NCI-H2081 treated with DMSO at 0.1 percent for 48 hours (cell line): ENCODE data around the gene CAP2.
A peak's percentile ranks its signal among the peaks of the same experiment; 100 is the strongest.

ENCODE experiments used
- DNase-seq: peaks from one replicate; lab custom pipeline; 2025; lab: John Stamatoyannopoulos, UW

Gene CAP2

GRCh38 chr6:17392978-17393891 is at the start of gene CAP2:
Gene CAP2 (plus strand): TSS chr6:17393595. CDS start chr6:17421556, 27,961 bp downstream.
- peak; percentile 23 for DNase-seq

- no peak for DNase-seq
Observed at GRCh38 chr6:17347012-17347411, 46.4 kb upstream of the CAP2 start.

- no peak for DNase-seq
Observed at GRCh38 chr6:17349427-17349826, 44.0 kb upstream of the CAP2 start.

GRCh38 chr6:17352302-17352701 is 41.1 kb upstream of the CAP2 start:
- DNase-seq, result no peak

- DNase-seq, result no peak
Observed at GRCh38 chr6:17353440-17354175, 39.8 kb upstream of the CAP2 start.

GRCh38 chr6:17354700-17355403 is 38.5 kb upstream of the CAP2 start:
- DNase-seq, result no peak

- DNase-seq, result no peak
Observed at GRCh38 chr6:17355404-17355774, 38.0 kb upstream of the CAP2 start.

- DNase-seq, result no peak
Observed at GRCh38 chr6:17358515-17358914, 34.9 kb upstream of the CAP2 start.

GRCh38 chr6:17360564-17360963 is 32.8 kb upstream of the CAP2 start:
- DNase-seq, result no peak

GRCh38 chr6:17361013-17361412 is 32.4 kb upstream of the CAP2 start:
- no peak for DNase-seq

- no peak for DNase-seq
Observed at GRCh38 chr6:17365961-17366360, 27.4 kb upstream of the CAP2 start.

GRCh38 chr6:17367868-17368267 is 25.5 kb upstream of the CAP2 start:
- no peak for DNase-seq

GRCh38 chr6:17381424-17382147 is 11.8 kb upstream of the CAP2 start:
- no peak for DNase-seq

- no peak for DNase-seq
Observed at GRCh38 chr6:17385660-17386059, 7.7 kb upstream of the CAP2 start.

- no peak for DNase-seq
Observed at GRCh38 chr6:17388365-17388764, 5.0 kb upstream of the CAP2 start.

GRCh38 chr6:17389274-17389847 is 4.0 kb upstream of the CAP2 start:
- DNase-seq, result no peak

GRCh38 chr6:17390276-17390675 is 3.1 kb upstream of the CAP2 start:
- no peak for DNase-seq

- DNase-seq, result no peak
Observed at GRCh38 chr6:17391976-17392375, 1.4 kb upstream of the CAP2 start.

GRCh38 chr6:17393892-17394631 is 667 bp downstream of the CAP2 start:
- DNase-seq, result no peak

- no peak for DNase-seq
Observed at GRCh38 chr6:17395112-17395511, 1.7 kb downstream of the CAP2 start.

- DNase-seq, result no peak
Observed at GRCh38 chr6:17396256-17396655, 2.9 kb downstream of the CAP2 start.
